ENCODE measurements around the gene GLDC. TPM values are rescaled to one million over a fixed set of nuclear protein-coding genes. Genes with fewer than 3 reads are reported as not detected.

GLDC gene
- total RNA-seq, 4 donors from 2014 or later = 0.17 to 2.5 TPM; not detected in 2

- intact Hi-C loops (cut with DNase I) = no loop called here
- H3K4me3 ChIP-seq = no peak overlapping the region
- H3K27me3 ChIP-seq = peaks cover 0 to 39% (median 9%) of the 10 kb centered on the region in 4 donors
- no peak for DNase-seq (ENCODE audit: extremely low spot score)
- H3K27ac ChIP-seq (replicated peaks in 1 of 4) = no peak overlapping the region
- peaks cover 4 to 7% (median 5%) of the 10 kb centered on the region in 4 donors for H3K4me1 ChIP-seq
- H3K36me3 ChIP-seq = no peaks in the 10 kb centered on the region
- TF ChIP-seq, protein P1, sequence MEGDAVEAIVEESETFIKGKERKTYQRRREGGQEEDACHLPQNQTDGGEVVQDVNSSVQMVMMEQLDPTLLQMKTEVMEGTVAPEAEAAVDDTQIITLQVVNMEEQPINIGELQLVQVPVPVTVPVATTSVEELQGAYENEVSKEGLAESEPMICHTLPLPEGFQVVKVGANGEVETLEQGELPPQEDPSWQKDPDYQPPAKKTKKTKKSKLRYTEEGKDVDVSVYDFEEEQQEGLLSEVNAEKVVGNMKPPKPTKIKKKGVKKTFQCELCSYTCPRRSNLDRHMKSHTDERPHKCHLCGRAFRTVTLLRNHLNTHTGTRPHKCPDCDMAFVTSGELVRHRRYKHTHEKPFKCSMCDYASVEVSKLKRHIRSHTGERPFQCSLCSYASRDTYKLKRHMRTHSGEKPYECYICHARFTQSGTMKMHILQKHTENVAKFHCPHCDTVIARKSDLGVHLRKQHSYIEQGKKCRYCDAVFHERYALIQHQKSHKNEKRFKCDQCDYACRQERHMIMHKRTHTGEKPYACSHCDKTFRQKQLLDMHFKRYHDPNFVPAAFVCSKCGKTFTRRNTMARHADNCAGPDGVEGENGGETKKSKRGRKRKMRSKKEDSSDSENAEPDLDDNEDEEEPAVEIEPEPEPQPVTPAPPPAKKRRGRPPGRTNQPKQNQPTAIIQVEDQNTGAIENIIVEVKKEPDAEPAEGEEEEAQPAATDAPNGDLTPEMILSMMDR (IDR thresholded peaks at IDR 0.05) = no peak
- TF ChIP-seq POLR2AphosphoS5 (IDR thresholded peaks at IDR 0.05) (no peak), EP300 (IDR thresholded peaks at IDR 0.05) (no peak), POLR2A (IDR thresholded peaks at IDR 0.05; ENCODE audit: low read depth) (no peak)
- 69% methylated on average over 3 of the region's 3 CpGs for WGBS
- no peaks in the 10 kb centered on the region for H3K9me3 ChIP-seq
Measured at GRCh38 chr9:6639622-6640021, 5.9 kb downstream of the GLDC start.

GRCh38 chr9:6634444-6634843, 11.1 kb downstream of the GLDC start:
- peaks cover 0 to 7% (median 0%) of the 10 kb centered on the region in 4 donors for H3K27me3 ChIP-seq
- intact Hi-C loops (cut with DNase I) = no loop called here
- no peaks in the 10 kb centered on the region for H3K4me1 ChIP-seq
- TF ChIP-seq POLR2AphosphoS5 (IDR thresholded peaks at IDR 0.05) (no peak), EP300 (IDR thresholded peaks at IDR 0.05) (no peak), POLR2A (IDR thresholded peaks at IDR 0.05; ENCODE audit: low read depth) (no peak)
- TF ChIP-seq, protein P1 (IDR thresholded peaks at IDR 0.05) = no peak
- H3K27ac ChIP-seq (replicated peaks in 1 of 4) = no peak overlapping the region
- no peak overlapping the region for H3K4me3 ChIP-seq
- no peaks in the 10 kb centered on the region for H3K9me3 ChIP-seq
- no peaks in the 10 kb centered on the region for H3K36me3 ChIP-seq
- WGBS = 86% methylated on average over 7 of the region's 7 CpGs
- no peak for DNase-seq (ENCODE audit: extremely low spot score)

DNA sequence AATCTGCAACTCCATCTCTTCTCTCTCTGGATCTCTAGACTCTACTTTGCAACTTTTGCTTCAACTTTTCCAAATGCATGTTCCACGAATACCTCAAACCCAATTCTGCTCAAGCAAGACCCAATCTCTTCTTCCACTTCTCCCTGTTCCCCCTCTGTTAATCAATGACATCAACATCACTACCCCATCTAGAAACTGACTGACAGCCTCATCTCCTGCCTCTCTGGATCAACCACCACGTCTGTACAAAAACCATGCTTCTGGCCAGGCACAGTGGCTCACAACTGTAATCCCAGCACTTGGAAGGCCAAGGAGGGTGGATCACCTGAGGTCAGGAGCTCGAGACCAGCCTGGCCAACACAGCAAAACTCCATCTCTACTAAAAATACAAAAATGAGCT, 12.2 kb downstream of the GLDC start:
- DNase-seq (ENCODE audit: extremely low spot score) = no peak
- no peaks in the 10 kb centered on the region for H3K4me1 ChIP-seq
- no peak overlapping the region for H3K27ac ChIP-seq (replicated peaks in 1 of 4)
- TF ChIP-seq POLR2AphosphoS5 (IDR thresholded peaks at IDR 0.05) (no peak), POLR2A (IDR thresholded peaks at IDR 0.05; ENCODE audit: low read depth) (no peak)
- H3K4me3 ChIP-seq = no peak overlapping the region
- 78% methylated on average over 3 of the region's 3 CpGs for WGBS
- intact Hi-C loops (cut with DNase I) = no loop called here
- H3K27me3 ChIP-seq = peaks cover 0 to 11% (median 0%) of the 10 kb centered on the region in 4 donors
- H3K36me3 ChIP-seq = no peaks in the 10 kb centered on the region
- H3K9me3 ChIP-seq = no peaks in the 10 kb centered on the region

GRCh38 chr9:6632516-6633183, 12.9 kb downstream of the GLDC start:
- Histone ChIP-seq H3K27me3 (peaks cover 0 to 11% (median 0%) of the 10 kb centered on the region in 4 donors), H3K36me3 (no peaks in the 10 kb centered on the region), H3K4me3 (no peak overlapping the region), H3K4me1 (no peaks in the 10 kb centered on the region), H3K27ac (replicated peaks in 1 of 4) (no peak overlapping the region), H3K9me3 (no peaks in the 10 kb centered on the region)
- TF ChIP-seq EP300 (IDR thresholded peaks at IDR 0.05) (no peak), POLR2A (IDR thresholded peaks at IDR 0.05; ENCODE audit: low read depth) (no peak)
- TF ChIP-seq, protein P1 (IDR thresholded peaks at IDR 0.05) = no peak
- 76% methylated on average over 19 of the region's 19 CpGs for WGBS
- DNase-seq (ENCODE audit: extremely low spot score) = no peak
- intact Hi-C loops (cut with DNase I) = no loop called here

- no peaks in the 10 kb centered on the region for H3K4me1 ChIP-seq
- WGBS = 82% methylated on average over 4 of the region's 4 CpGs
Measured at GRCh38 chr9:6631207-6631512, 14.4 kb downstream of the GLDC start.

More at GRCh38 chr9:6631207-6631512, 14.4 kb downstream of the GLDC start:
- Histone ChIP-seq H3K27ac (replicated peaks in 1 of 4) (no peak overlapping the region), H3K9me3 (no peaks in the 10 kb centered on the region), H3K36me3 (no peaks in the 10 kb centered on the region), H3K27me3 (peaks cover 0 to 10% (median 0%) of the 10 kb centered on the region in 4 donors), H3K4me3 (no peak overlapping the region)
- intact Hi-C loops (cut with DNase I) = no loop called here
- TF ChIP-seq EP300 (IDR thresholded peaks at IDR 0.05) = no peak
- DNase-seq (ENCODE audit: extremely low spot score) = no peak
